Keratinocyte (primary cell): ENCODE data around the gene KCNQ2. TPM values are rescaled to one million over a fixed set of nuclear protein-coding genes. Genes with fewer than 3 reads are reported as not detected.

Experiments used
- DNase-seq: peaks from one replicate; pipeline ENCODE4 v3.0.0-alpha.2; 2011; ENCODE audit warnings: low read depth, missing footprints, low spot score
- FAIRE-seq: peaks from 2 replicates; lab custom pipeline; 2011; peaks lifted over from hg19 to GRCh38; lab: Jason Lieb, UNC
- H2AFZ ChIP-seq: 2 replicates; pipeline ENCODE4 v1.6.0; 2012; ENCODE audit warnings: low read length, control low read depth, inconsistent platforms; ENCODE audit not compliant: control insufficient read depth
- H3K27ac ChIP-seq: 2 replicates; pipeline ENCODE4 v1.5.1; 2011; ENCODE audit warnings: low read length; ENCODE audit not compliant: control insufficient read depth, insufficient read depth
- H3K27me3 ChIP-seq: 3 replicates; pipeline ENCODE4 v1.6.0; 2011; ENCODE audit warnings: low read length; ENCODE audit not compliant: control insufficient read depth, insufficient read depth; ENCODE audit errors: extremely low read depth
- H3K36me3 ChIP-seq, 2 experiments: 2 replicates in 1 of 2; 3 replicates in 1 of 2; pipeline ENCODE4 v1.5.1; 2011; ENCODE audit warnings: low read length in 2 of 2, mild to moderate bottlenecking in 1 of 2; ENCODE audit not compliant: control insufficient read depth in 2 of 2, insufficient read depth in 2 of 2; ENCODE audit errors: extremely low read depth in 1 of 2
- H3K4me1 ChIP-seq: 3 replicates; pipeline ENCODE4 v1.5.1; 2011; ENCODE audit warnings: low read length; ENCODE audit not compliant: control insufficient read depth, insufficient read depth; ENCODE audit errors: extremely low read depth
- H3K4me2 ChIP-seq: 3 replicates; pipeline ENCODE4 v1.6.0; 2011; ENCODE audit warnings: low read depth, low read length; ENCODE audit not compliant: control insufficient read depth, insufficient read depth; ENCODE audit errors: extremely low read depth
- H3K4me3 ChIP-seq, 3 experiments: fragments of 200-600 bp in 1 of 3; sonication (generic) in 1 of 3; 2 replicates in 2 of 3; 3 replicates in 1 of 3; pipeline ENCODE4 v1.5.1; 2011 to 2016; ENCODE audit warnings: low read length in 3 of 3, mild to moderate bottlenecking in 3 of 3, control low read depth in 2 of 3, inconsistent platforms in 1 of 3, low read depth in 1 of 3, mixed read lengths in 1 of 3, mixed run types in 1 of 3, moderate library complexity in 1 of 3; ENCODE audit not compliant: control insufficient read depth in 2 of 3, insufficient read depth in 2 of 3; ENCODE audit errors: extremely low read depth in 1 of 3
- H3K79me2 ChIP-seq: 2 replicates; pipeline ENCODE4 v1.6.0; 2012; ENCODE audit warnings: low read length; ENCODE audit not compliant: control insufficient read depth, insufficient read depth
- H3K9ac ChIP-seq: 3 replicates; pipeline ENCODE4 v1.6.0; 2011; ENCODE audit warnings: low read length; ENCODE audit not compliant: control insufficient read depth, insufficient read depth; ENCODE audit errors: extremely low read depth
- H3K9me1 ChIP-seq: 3 replicates; pipeline ENCODE4 v1.6.0; 2011; ENCODE audit warnings: low read length; ENCODE audit not compliant: control insufficient read depth, insufficient read depth; ENCODE audit errors: extremely low read depth
- H3K9me3 ChIP-seq: 2 replicates; pipeline ENCODE4 v1.5.1; 2012; ENCODE audit warnings: low read depth, low read length; ENCODE audit not compliant: control insufficient read depth
- H4K20me1 ChIP-seq: 3 replicates; pipeline ENCODE4 v1.6.0; 2011; ENCODE audit warnings: low read length; ENCODE audit not compliant: control insufficient read depth, insufficient read depth; ENCODE audit errors: extremely low read depth
- EZH2 ChIP-seq: IDR thresholded peaks from one replicate; pipeline ENCODE4 v1.6.1; 2012; ENCODE audit warnings: inconsistent platforms, mild to moderate bottlenecking, low read length, moderate library complexity
- dilution Hi-C: fragments of 300-500 bp; cut with MboI; formaldehyde crosslinking; loops from one replicate; pipeline ENCODE4 v1.7.0; 2020; ENCODE audit warnings: low sequenced_read_pairs; ENCODE audit not compliant: extremely low pct_ligation_motif_present
- polyA plus RNA-seq, 5 experiments: library from polyadenylated mRNA; depleted of rRNA in 3 of 5; stranded (reverse) in 3 of 5; stranded (forward) in 1 of 5; unstranded in 1 of 5; fragments of >200 nt; gene quantifications; 1 replicate in 1 of 5; 2 replicates in 3 of 5; 3 replicates in 1 of 5; pipeline versions ENCODE4 v1.2.1 to v1.2.3, GENCODE V29; 2011 to 2012; ENCODE audit warnings: missing spikeins in 2 of 5, low read depth in 1 of 5, low replicate concordance in 1 of 5
- TF ChIP-seq, protein P1 (sequence below), 3 experiments: IDR thresholded peaks in 1 of 3; conservative IDR thresholded peaks in 1 of 3; optimal IDR thresholded peaks in 1 of 3; 2 replicates in 2 of 3; 3 replicates in 1 of 3; pipeline versions ENCODE3 to v1.5.1; 2011; ENCODE audit warnings: low read length in 3 of 3, mild to moderate bottlenecking in 3 of 3, moderate library complexity in 2 of 3, control low read depth in 1 of 3, inconsistent platforms in 1 of 3; ENCODE audit not compliant: insufficient read depth in 2 of 3; ENCODE audit errors: extremely low read depth in 1 of 3

The KCNQ2 gene
- polyA plus RNA-seq, 1 donor (not counting 4 experiments of a cell fraction or from before 2014, with no cell fraction given) = not detected

DNA sequence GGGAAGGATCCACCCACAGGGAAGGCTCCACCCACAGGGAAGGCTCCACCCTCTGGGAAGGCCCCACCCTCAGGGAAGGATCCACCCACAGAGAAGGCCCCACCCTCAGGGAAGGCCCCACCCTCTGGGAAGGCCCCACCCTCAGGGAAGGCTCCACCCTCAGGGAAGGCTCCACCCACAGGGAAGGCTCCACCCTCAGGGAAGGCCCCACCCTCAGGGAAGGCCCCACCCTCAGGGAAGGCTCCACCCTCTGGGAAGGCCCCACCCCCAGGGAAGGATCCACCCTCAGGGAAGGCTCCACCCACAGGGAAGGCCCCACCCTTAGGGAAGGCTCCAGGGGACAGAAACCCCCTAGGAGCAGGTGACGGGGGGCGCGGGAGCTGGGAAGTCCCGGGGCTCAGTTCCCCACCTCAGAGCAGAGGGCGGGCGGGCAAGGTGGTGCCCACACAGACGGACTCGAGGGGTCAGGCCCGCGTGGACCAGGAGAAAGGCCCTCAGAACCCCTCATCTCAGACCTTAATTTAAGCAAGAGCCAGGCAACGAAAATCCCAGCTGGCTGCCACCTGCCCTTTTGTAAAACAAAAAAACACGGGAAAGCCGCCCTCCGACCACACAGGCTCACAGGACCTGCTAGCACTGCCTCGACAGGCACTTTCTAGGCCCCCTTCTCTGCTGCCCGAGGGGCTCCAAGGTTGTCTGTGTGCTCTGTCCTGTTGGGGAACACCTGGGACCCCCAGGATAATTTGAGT, 39.7 kb downstream of the KCNQ2 start:
- Histone ChIP-seq H4K20me1 (no peaks in the 10 kb centered on the region), H3K9ac (no peak overlapping the region), H3K9me1 (no peaks in the 10 kb centered on the region), H3K27ac (no peak overlapping the region), H2AFZ (no peak overlapping the region), H3K36me3 (no peaks in the 10 kb centered on the region), H3K27me3 (peaks cover 15% of the 10 kb centered on the region), H3K4me1 (no peaks in the 10 kb centered on the region), H3K79me2 (no peaks in the 10 kb centered on the region), H3K4me3 (no peak overlapping the region), H3K9me3 (no peaks in the 10 kb centered on the region), H3K4me2 (no peak overlapping the region)
- FAIRE-seq (no peak), DNase-seq (no peak)
- dilution Hi-C loops = no loop called here
- TF ChIP-seq, protein P1, sequence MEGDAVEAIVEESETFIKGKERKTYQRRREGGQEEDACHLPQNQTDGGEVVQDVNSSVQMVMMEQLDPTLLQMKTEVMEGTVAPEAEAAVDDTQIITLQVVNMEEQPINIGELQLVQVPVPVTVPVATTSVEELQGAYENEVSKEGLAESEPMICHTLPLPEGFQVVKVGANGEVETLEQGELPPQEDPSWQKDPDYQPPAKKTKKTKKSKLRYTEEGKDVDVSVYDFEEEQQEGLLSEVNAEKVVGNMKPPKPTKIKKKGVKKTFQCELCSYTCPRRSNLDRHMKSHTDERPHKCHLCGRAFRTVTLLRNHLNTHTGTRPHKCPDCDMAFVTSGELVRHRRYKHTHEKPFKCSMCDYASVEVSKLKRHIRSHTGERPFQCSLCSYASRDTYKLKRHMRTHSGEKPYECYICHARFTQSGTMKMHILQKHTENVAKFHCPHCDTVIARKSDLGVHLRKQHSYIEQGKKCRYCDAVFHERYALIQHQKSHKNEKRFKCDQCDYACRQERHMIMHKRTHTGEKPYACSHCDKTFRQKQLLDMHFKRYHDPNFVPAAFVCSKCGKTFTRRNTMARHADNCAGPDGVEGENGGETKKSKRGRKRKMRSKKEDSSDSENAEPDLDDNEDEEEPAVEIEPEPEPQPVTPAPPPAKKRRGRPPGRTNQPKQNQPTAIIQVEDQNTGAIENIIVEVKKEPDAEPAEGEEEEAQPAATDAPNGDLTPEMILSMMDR (optimal IDR thresholded peaks at IDR 0.05 in 1 of 3, IDR thresholded peaks at IDR 0.05 in 1 of 3, conservative IDR thresholded peaks at IDR 0.05 in 1 of 3; ENCODE audit: extremely low read depth in 1 of 3, insufficient read depth in 2 of 3, low read length in 3 of 3) = no peak
- TF ChIP-seq EZH2 = no peak

DNA sequence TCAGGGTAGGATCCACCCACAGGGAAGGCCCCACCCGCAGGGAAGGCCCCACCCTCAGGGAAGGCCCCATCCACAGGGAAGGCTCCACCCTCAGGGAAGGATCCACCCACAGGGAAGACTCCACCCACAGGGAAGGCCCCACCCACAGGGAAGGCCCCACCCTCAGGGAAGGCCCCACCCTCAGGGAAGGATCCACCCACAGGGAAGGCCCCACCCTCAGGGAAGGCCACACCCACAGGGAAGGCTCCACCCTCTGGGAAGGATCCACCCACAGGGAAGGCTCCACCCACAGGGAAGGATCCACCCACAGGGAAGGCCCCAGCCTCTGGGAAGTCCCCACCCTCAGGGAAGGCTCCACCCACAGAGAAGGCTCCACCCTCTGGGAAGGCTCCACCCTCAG, 40.5 kb downstream of the KCNQ2 start:
- Histone ChIP-seq H3K9me1 (no peaks in the 10 kb centered on the region), H3K4me1 (no peaks in the 10 kb centered on the region), H3K27ac (no peak overlapping the region), H3K27me3 (peaks cover 15% of the 10 kb centered on the region), H3K79me2 (no peaks in the 10 kb centered on the region), H2AFZ (no peak overlapping the region), H3K36me3 (no peaks in the 10 kb centered on the region), H3K9ac (no peak overlapping the region), H3K4me2 (no peak overlapping the region), H3K9me3 (no peaks in the 10 kb centered on the region), H3K4me3 (no peak overlapping the region), H4K20me1 (no peaks in the 10 kb centered on the region)
- TF ChIP-seq, protein P1 (optimal IDR thresholded peaks at IDR 0.05 in 1 of 3, IDR thresholded peaks at IDR 0.05 in 1 of 3, conservative IDR thresholded peaks at IDR 0.05 in 1 of 3; ENCODE audit: extremely low read depth in 1 of 3, insufficient read depth in 2 of 3, low read length in 3 of 3) = no peak
- no peak for TF ChIP-seq EZH2
- no peak for DNase-seq
- FAIRE-seq = no peak
- dilution Hi-C loops = no loop called here
